Measurements from ENCODE around the gene TTC36.

GRCh38 chr11:118485273-118485672, 42.0 kb upstream of the TTC36 start:
- TF ChIP-seq GATA3 (IDR thresholded peaks at IDR 0.05; ENCODE audit: low read depth, low read length) (no peak), GATA2 (IDR thresholded peaks at IDR 0.05; ENCODE audit: low read depth, low read length) (no peak)

Data from SH-SY5Y (cell line).